ENCODE measurements around the gene HOMER2. TPM values are rescaled to one million over a fixed set of nuclear protein-coding genes. Genes with fewer than 3 reads are reported as not detected.

HOMER2 gene
- 58.3 and 61.0 TPM in 2 replicates for total RNA-seq

GRCh38 chr15:82952158-82953081 is at the start of gene HOMER2:
Gene HOMER2 (minus strand): TSS chr15:82952720. CDS start chr15:82952535, 185 bp downstream.

GRCh38 chr15:82985688-82986441 is 33.3 kb upstream of the HOMER2 start, which contains the start of gene RAMAC:
Gene RAMAC (plus strand): TSS chr15:82986210. CDS start chr15:82989019, 2,809 bp downstream.

GRCh38 chr15:82809308-82810060 is 143.0 kb downstream of the HOMER2 start, which contains the start of gene WHAMM:
Gene WHAMM (plus strand): TSS chr15:82809628. CDS start chr15:82809727, 99 bp downstream.

GRCh38 chr15:82805994-82806406 is 146.5 kb downstream of the HOMER2 start, which contains the start of gene FSD2:
Gene FSD2 (minus strand): TSS chr15:82806069. CDS start chr15:82787390, 18,679 bp downstream.

Other genes with a start within 250 kb of the HOMER2 start
- 1.2 TPM in 1 of 2 replicates, not detected in the other for gene AP3B2, start 242.8 kb downstream of the HOMER2 start, total RNA-seq
- gene FSD2, start 146.7 kb downstream of the HOMER2 start, total RNA-seq: not detected in 2 replicates
- 5.1 and 6.3 TPM in 2 replicates for gene WHAMM, start 143.1 kb downstream of the HOMER2 start, total RNA-seq
- 63.9 and 64.6 TPM in 2 replicates for gene RAMAC, start 33.5 kb upstream of the HOMER2 start, total RNA-seq
- gene C15orf40, start 58.9 kb upstream of the HOMER2 start, total RNA-seq: 3.6 and 8.7 TPM in 2 replicates
- 86.0 and 114 TPM in 2 replicates for gene BTBD1, start 114.5 kb upstream of the HOMER2 start, total RNA-seq
- gene TM6SF1, start 154.9 kb upstream of the HOMER2 start, total RNA-seq: 2.7 and 2.8 TPM in 2 replicates